8988T (cell line): ENCODE data around the gene LRIG1.
A peak's percentile ranks its signal among the peaks of the same experiment; 100 is the strongest.

Source experiments
- DNase-seq: peaks from one replicate; pipeline ENCODE4 v3.0.0; 2011

LRIG1 gene

GRCh38 chr3:66416556-66417304, 84.1 kb downstream of the LRIG1 start:
- DNase-seq, result no peak

- no peak for DNase-seq
Observed at GRCh38 chr3:66415867-66416428, 84.9 kb downstream of the LRIG1 start.

GRCh38 chr3:66414846-66415245, 86.0 kb downstream of the LRIG1 start:
- no peak for DNase-seq

DNA sequence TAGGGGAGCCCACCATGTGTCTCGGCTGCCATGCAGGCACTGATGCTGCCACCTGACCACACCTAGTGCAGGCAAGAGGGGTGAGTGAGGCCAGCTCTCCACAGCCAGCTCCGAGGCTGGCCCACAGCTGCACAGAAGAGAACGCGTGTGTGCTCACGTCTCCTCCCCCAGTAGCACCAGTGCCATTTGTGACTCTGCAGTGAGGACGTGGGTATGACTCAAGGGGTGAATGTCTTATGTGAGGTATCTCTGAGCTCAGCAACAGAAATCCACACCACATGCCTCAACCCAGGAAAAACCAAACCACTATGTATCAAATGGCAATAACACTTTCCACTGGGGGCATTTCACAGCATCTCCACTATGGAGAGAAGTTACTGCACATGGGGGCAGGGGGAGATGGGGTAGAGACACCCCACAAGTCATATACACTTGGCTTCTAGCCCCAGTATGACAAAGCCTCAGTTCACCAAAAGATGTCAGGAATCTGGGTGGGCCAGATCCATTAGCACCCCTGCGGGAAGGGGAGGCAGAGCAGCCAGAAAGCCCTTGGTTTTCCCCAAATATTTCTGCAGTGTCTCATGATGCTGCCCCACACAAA, 87.6 kb downstream of the LRIG1 start:
- no peak for DNase-seq

- DNase-seq, result no peak
Observed at GRCh38 chr3:66411961-66412887, 88.6 kb downstream of the LRIG1 start.

DNA sequence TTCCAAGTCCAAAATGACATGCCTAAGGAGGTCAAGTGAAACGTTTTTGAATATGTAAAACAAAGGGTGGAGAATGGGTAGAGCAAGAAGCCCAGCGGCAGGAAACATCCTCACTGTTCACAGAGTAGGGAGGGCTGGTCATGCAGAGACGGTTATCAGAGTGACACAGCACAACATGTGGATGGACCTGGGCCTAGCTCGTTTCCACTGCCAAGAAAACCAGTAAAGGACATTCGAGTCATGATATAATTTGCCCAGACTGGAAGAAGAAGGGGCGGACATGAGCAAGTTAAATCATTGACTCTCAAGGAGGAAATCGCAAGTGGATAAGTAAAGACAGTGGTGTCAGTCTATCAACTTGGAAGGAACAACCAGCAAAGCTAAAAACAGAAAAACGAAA, 89.3 kb downstream of the LRIG1 start:
- DNase-seq, result no peak

DNA sequence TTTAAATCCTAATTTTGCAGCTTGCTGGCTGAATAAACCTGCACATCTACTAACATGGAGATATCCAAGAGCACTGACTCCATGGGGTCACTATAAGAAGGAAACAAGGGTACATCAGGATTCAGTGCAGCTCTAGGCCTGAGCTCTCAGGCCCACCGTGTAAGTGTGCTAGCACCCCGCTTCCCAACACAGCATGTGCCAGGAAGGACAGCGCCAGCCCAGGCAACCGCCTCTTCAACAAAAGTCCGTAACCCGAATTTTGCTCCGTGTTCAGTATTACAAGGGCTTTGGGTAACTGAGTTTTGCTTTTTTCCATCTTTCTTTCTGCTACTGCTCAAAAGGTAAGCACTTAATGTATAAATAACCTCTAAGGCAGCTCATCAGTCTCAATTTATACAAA, 89.8 kb downstream of the LRIG1 start:
- no peak for DNase-seq

- DNase-seq, result no peak
Observed at GRCh38 chr3:66409771-66410754, 90.8 kb downstream of the LRIG1 start.

DNA sequence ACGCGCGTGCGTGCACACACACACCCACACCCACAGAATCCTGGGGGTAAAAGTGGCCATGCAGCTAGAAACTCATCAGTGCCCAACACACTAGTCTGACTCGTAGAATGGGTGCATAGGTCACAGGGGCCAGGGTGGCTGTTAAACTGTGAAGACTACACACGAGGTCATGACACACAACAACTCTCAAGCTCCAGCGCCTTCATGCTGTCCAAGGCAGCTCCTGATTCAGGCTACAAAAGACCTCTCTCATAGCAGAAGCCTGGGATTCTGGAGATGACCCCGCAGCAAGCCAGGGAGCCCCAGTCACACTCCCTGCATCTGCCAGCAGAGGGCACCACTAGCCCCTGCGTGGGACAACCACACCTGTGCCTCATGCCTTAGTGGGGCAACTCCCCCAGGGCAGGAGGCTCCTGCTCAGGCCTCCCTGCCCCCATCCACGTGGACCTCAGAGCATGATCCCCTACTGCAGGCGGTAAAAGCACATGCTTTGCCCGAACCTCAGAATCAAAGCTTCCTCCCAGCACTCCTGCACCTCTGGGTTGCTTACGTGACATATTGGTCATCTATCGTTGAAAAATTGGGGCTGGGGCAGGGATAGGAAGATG, 93.1 kb downstream of the LRIG1 start:
- DNase-seq, result peak; percentile 97

DNA sequence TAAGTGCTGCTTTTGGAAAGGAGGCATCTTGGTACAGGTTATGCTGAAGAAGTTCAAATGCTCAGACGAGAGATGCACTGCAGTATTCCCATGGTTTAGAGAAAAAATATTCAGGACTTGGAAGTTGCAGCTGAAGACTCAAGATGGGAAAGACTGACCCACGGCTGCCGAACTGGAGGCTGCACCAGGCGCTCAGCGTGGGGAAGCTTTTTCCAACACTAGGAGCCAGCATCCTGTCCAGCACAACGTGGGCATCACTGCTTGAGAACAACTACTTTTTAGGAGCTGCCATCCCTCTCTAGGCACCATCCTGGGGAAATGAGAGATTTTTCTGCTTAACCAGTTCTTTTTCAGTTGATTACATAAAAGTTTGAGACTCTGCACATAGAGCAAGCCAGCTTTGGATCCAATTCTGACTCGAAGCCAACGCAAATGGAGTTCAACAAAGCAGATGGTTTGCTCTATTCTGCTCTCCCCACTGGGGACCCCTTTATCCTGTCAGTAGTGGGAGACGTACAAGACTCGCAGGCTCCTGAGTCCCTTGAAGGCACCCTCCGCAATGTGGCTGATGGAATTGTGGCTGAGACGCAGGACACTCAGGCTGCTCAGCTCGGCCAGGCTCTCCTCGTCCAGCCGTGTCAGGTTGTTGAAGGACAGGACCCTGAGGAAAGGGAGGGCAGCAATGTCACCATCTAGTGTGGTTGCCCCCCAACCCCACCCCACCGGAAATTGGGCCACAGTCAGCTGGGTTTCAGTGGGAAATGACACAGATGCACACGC, 93.8 kb downstream of the LRIG1 start:
- no peak for DNase-seq

- DNase-seq, result no peak
Observed at GRCh38 chr3:66406163-66406562, 94.7 kb downstream of the LRIG1 start.

- DNase-seq, result no peak
Observed at GRCh38 chr3:66405701-66406091, 95.1 kb downstream of the LRIG1 start.

DNA sequence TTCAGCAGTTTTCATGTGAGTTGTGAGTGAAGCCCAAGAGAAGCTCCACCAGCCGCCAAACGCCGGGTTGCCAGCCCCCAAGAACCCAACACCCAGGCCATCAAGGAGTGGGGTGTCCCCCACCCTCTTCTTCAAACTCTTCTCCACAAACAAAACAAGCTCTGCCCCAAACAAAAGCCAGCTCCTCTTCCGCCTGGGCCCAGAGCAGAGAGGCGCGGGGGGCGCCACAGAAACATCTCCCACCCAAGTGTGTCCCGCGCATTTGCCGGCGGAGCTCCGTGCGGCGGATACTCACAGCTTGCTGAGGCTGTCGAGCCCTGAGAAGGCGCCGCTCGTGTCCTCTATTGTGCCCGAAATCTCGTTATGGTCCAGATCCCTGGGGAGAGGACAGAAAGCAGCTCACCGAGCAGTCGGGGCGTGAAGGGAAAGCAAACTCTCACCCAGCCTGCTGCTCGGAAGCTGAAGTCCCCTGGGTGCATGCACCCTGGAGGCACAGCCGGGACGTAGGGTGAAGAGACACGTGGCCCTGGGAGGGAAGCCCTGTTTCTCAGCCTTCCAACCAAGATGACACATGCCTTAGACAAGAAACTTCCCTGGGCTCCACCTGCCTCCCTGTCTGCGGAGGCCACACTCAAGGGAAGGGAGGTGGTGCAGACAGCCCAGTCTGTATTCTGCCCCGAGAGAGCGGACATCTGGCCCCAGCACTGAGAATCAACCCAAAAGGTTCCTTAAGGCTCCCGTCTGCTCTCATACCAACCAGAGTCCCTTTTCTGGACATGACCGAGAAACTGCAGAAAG, 95.7 kb downstream of the LRIG1 start:
- DNase-seq, result no peak

DNA sequence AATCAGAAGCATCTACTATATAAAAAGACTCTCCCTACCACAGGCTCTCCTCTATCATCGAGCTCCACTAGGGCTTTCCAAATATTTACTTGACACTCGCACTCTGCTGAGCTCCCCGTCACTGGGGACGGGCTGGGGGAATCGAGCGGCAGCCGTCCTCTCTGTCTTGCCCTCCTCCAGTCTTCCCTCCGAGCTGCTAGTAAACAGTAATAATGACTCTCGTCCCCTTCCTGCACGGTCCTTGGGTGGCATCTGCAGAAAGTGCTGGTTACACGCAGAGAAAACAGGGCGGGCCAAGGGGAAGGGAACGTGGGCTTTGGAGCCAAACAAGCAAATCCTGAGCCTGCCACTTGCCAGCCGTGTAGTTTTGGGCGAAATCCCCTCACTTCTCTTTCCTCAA, 96.6 kb downstream of the LRIG1 start:
- no peak for DNase-seq

GRCh38 chr3:66403323-66403990, 97.4 kb downstream of the LRIG1 start:
- no peak for DNase-seq

GRCh38 chr3:66402596-66403290, 98.1 kb downstream of the LRIG1 start:
- DNase-seq, result no peak

GRCh38 chr3:66401675-66402491, 98.9 kb downstream of the LRIG1 start:
- DNase-seq, result no peak

- DNase-seq, result no peak
Observed at GRCh38 chr3:66401157-66401550, 99.7 kb downstream of the LRIG1 start.
